GM18499 (cell line): ENCODE data around the gene MS4A4A.
A peak's percentile ranks its signal among the peaks of the same experiment; 100 is the strongest.
"Not testable (repeated sequence)": the region's sequence is repeated elsewhere in the genome, so short reads cannot be mapped to it uniquely, and the experiment has no call there.

Experiments used
- ATAC-seq: cut with Tn5 transposase; IDR thresholded peaks from one replicate; pipeline ENCODE4 v1.9.1; 2021; ENCODE audit warnings: moderate number of reproducible peaks; ENCODE audit not compliant: insufficient read depth, unreplicated experiment

The MS4A4A gene

GRCh38 chr11:60301178-60301577, 20.7 kb downstream of the MS4A4A start:
- ATAC-seq, result no peak

- ATAC-seq, result not testable (repeated sequence)
Measured at GRCh38 chr11:60301884-60302283, 21.4 kb downstream of the MS4A4A start.

GRCh38 chr11:60303661-60304060, 23.2 kb downstream of the MS4A4A start:
- ATAC-seq, result no peak

- no peak for ATAC-seq
Measured at GRCh38 chr11:60305906-60306619, 25.6 kb downstream of the MS4A4A start.

GRCh38 chr11:60307507-60308195, 27.2 kb downstream of the MS4A4A start:
- ATAC-seq, result no peak

GRCh38 chr11:60310407-60310998, 30.0 kb downstream of the MS4A4A start:
- peak; percentile 57 for ATAC-seq

- ATAC-seq, result no peak
Measured at GRCh38 chr11:60314635-60315321, 34.3 kb downstream of the MS4A4A start.

GRCh38 chr11:60315871-60316270, 35.4 kb downstream of the MS4A4A start:
- no peak for ATAC-seq

GRCh38 chr11:60316317-60316716, 35.9 kb downstream of the MS4A4A start:
- no peak for ATAC-seq

- ATAC-seq, result no peak
Measured at GRCh38 chr11:60318726-60319125, 38.3 kb downstream of the MS4A4A start.

GRCh38 chr11:60321051-60321450, 40.6 kb downstream of the MS4A4A start:
- ATAC-seq, result no peak

GRCh38 chr11:60326955-60327354, 46.5 kb downstream of the MS4A4A start, which contains the start of gene MS4A6E:
MS4A6E (plus strand) TSS chr11:60327255; CDS start chr11:60334896, 7,641 bp downstream.
- ATAC-seq, result no peak

- no peak for ATAC-seq
Measured at GRCh38 chr11:60328460-60328859, 48.0 kb downstream of the MS4A4A start.

GRCh38 chr11:60332846-60333245, 52.4 kb downstream of the MS4A4A start:
- ATAC-seq, result no peak

GRCh38 chr11:60334005-60334620, 53.6 kb downstream of the MS4A4A start:
- no peak for ATAC-seq

GRCh38 chr11:60336767-60337391, 56.4 kb downstream of the MS4A4A start:
- no peak for ATAC-seq

- no peak for ATAC-seq
Measured at GRCh38 chr11:60338053-60338452, 57.6 kb downstream of the MS4A4A start.

GRCh38 chr11:60339356-60339755, 58.9 kb downstream of the MS4A4A start:
- ATAC-seq, result no peak

- ATAC-seq, result no peak
Measured at GRCh38 chr11:60343094-60343704, 62.7 kb downstream of the MS4A4A start.

GRCh38 chr11:60344146-60344545, 63.7 kb downstream of the MS4A4A start:
- no peak for ATAC-seq
